HPDE6-E6E7 (cell line): ENCODE results near the gene ZNF282.
"Not testable (repeated sequence)": the region's sequence is repeated elsewhere in the genome, so short reads cannot be mapped to it uniquely, and the experiment has no call there.

Source experiments
- DNase-seq: peaks from one replicate; pipeline ENCODE4 v3.0.0; 2011; ENCODE audit warnings: missing footprints; ENCODE audit errors: extremely low spot score

Gene ZNF282

GRCh38 chr7:149256568-149256967 is 61.2 kb downstream of the ZNF282 start:
- no peak for DNase-seq

- no peak for DNase-seq
Measured at GRCh38 chr7:149257146-149257545, 61.8 kb downstream of the ZNF282 start.

- DNase-seq = peak; percentile 46
Measured at GRCh38 chr7:149261316-149261828, 66.0 kb downstream of the ZNF282 start.

- peak; percentile 80 for DNase-seq
Measured at GRCh38 chr7:149261829-149262617, 66.7 kb downstream of the ZNF282 start, which contains the start of gene ZNF783. ZNF783 (plus strand) TSS chr7:149262196; CDS start chr7:149262334, 138 bp downstream.

- DNase-seq = no peak
Measured at GRCh38 chr7:149266451-149266850, 71.1 kb downstream of the ZNF282 start.

GRCh38 chr7:149267733-149268132 is 72.4 kb downstream of the ZNF282 start:
- no peak for DNase-seq

GRCh38 chr7:149274424-149274823 is 79.1 kb downstream of the ZNF282 start:
- not testable (repeated sequence) for DNase-seq
